SH-SY5Y (cell line): ENCODE data around the gene CLDN3.

Source experiments
- GATA2 ChIP-seq: IDR thresholded peaks from 2 replicates; pipeline ENCODE4 v1.6.1; 2011; ENCODE audit warnings: mild to moderate bottlenecking, low read depth, low read length
- GATA3 ChIP-seq: IDR thresholded peaks from 2 replicates; pipeline ENCODE4 v1.6.1; 2011; ENCODE audit warnings: low read depth, mild to moderate bottlenecking, low read length, moderate library complexity

- no peak for TF ChIP-seq GATA3
- no peak for TF ChIP-seq GATA2
Observed at GRCh38 chr7:73770002-73770859, at the start of gene CLDN3.
